ENCODE results near the gene TFR2. TPM values are rescaled to one million over a fixed set of nuclear protein-coding genes. Genes with fewer than 3 reads are reported as not detected.

TFR2 gene
- total and polyA plus RNA-seq, 9 of the 15 experiments (the other 6 are each of a cell fraction or from before 2014, with no cell fraction given): 3.8 to 123 (median 51.1) TPM

DNA sequence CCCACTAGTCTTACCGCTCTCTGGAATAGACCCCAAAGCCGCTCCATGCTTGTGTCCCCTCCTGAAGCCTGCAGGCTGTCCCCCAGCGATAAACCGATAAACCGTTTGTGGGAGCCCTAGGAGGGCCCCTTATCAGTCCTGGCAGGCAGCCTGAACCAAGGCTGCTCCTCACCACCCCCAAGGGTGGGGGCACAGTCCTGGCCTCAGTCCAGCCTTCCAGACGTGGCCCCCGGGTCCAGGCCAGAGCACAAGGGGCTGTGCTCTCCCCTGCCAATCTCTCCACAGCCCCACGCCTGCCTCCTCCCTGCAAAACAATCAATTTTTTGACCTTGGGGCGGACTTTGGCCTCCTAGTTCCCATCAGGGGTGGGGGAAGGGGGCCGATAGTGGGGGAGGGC is at the start of gene TFR2 (continued):
- TF ChIP-seq, protein P1, sequence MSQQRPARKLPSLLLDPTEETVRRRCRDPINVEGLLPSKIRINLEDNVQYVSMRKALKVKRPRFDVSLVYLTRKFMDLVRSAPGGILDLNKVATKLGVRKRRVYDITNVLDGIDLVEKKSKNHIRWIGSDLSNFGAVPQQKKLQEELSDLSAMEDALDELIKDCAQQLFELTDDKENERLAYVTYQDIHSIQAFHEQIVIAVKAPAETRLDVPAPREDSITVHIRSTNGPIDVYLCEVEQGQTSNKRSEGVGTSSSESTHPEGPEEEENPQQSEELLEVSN (IDR thresholded peaks at IDR 0.05; ENCODE audit: borderline replicate concordance in 1 of 2, extremely low read depth in 1 of 2, insufficient read depth in 1 of 2, insufficient read length in 1 of 2, low read depth in 1 of 2, low read length in 1 of 2, poor library complexity in 1 of 2, severe bottlenecking in 1 of 2): peak; percentile 14 to 26
- TF ChIP-seq, protein P2, sequence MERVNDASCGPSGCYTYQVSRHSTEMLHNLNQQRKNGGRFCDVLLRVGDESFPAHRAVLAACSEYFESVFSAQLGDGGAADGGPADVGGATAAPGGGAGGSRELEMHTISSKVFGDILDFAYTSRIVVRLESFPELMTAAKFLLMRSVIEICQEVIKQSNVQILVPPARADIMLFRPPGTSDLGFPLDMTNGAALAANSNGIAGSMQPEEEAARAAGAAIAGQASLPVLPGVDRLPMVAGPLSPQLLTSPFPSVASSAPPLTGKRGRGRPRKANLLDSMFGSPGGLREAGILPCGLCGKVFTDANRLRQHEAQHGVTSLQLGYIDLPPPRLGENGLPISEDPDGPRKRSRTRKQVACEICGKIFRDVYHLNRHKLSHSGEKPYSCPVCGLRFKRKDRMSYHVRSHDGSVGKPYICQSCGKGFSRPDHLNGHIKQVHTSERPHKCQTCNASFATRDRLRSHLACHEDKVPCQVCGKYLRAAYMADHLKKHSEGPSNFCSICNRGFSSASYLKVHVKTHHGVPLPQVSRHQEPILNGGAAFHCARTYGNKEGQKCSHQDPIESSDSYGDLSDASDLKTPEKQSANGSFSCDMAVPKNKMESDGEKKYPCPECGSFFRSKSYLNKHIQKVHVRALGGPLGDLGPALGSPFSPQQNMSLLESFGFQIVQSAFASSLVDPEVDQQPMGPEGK (CRISPR knock-in tag; IDR thresholded peaks at IDR 0.05; ENCODE audit: borderline replicate concordance): no peak
- TF ChIP-seq, protein P3, sequence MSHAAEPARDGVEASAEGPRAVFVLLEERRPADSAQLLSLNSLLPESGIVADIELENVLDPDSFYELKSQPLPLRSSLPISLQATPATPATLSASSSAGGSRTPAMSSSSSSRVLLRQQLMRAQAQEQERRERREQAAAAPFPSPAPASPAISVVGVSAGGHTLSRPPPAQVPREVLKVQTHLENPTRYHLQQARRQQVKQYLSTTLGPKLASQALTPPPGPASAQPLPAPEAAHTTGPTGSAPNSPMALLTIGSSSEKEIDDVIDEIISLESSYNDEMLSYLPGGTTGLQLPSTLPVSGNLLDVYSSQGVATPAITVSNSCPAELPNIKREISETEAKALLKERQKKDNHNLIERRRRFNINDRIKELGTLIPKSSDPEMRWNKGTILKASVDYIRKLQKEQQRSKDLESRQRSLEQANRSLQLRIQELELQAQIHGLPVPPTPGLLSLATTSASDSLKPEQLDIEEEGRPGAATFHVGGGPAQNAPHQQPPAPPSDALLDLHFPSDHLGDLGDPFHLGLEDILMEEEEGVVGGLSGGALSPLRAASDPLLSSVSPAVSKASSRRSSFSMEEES (CRISPR knock-in tag; IDR thresholded peaks at IDR 0.05): no peak
- peak; percentile 88; the same call in 1 of the 2 replicates for TF ChIP-seq NCOA1 (IDR thresholded peaks at IDR 0.05; ENCODE audit: low read depth)
- no peak for TF ChIP-seq RBM39 (optimal IDR thresholded peaks at IDR 0.05; ENCODE audit: low read depth, low read length)
- no peak for TF ChIP-seq STAT5B (CRISPR knock-in tag; IDR thresholded peaks at IDR 0.05)
- TF ChIP-seq, protein P4, sequence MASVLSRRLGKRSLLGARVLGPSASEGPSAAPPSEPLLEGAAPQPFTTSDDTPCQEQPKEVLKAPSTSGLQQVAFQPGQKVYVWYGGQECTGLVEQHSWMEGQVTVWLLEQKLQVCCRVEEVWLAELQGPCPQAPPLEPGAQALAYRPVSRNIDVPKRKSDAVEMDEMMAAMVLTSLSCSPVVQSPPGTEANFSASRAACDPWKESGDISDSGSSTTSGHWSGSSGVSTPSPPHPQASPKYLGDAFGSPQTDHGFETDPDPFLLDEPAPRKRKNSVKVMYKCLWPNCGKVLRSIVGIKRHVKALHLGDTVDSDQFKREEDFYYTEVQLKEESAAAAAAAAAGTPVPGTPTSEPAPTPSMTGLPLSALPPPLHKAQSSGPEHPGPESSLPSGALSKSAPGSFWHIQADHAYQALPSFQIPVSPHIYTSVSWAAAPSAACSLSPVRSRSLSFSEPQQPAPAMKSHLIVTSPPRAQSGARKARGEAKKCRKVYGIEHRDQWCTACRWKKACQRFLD (CRISPR knock-in tag; IDR thresholded peaks at IDR 0.05): peak; percentile 65; the same call in 1 of the 2 replicates
- TF ChIP-seq GABPB1 (CRISPR knock-in tag; IDR thresholded peaks at IDR 0.05): no peak
- TF ChIP-seq RBM14 (IDR thresholded peaks at IDR 0.05; ENCODE audit: borderline replicate concordance, insufficient read depth, low read depth, low read length): no peak
- peak; percentile 54; the same call in 1 of the 2 replicates for TF ChIP-seq KHSRP (IDR thresholded peaks at IDR 0.05)
- TF ChIP-seq FOXM1 (IDR thresholded peaks at IDR 0.05; ENCODE audit: low read depth): peak; percentile 91
- TF ChIP-seq FOXM1 (CRISPR knock-in tag; IDR thresholded peaks at IDR 0.05; ENCODE audit: low read depth): no peak
- peak; percentile 33 for TF ChIP-seq TBP (optimal IDR thresholded peaks at IDR 0.05; ENCODE audit: low read depth, low read length)
- peak; percentile 98 for TF ChIP-seq GATA2 (CRISPR knock-in tag; IDR thresholded peaks at IDR 0.05)
- TF ChIP-seq ZNF224 (CRISPR knock-in tag; IDR thresholded peaks at IDR 0.05): no peak
- no peak for TF ChIP-seq ZNF551 (CRISPR knock-in tag; IDR thresholded peaks at IDR 0.05)
- peak; percentile 93 for TF ChIP-seq STAT5A (IDR thresholded peaks at IDR 0.05; ENCODE audit: borderline replicate concordance, low read length)
- peak; percentile 77; the same call in 1 of the 2 replicates for TF ChIP-seq ZNF583 (CRISPR knock-in tag; IDR thresholded peaks at IDR 0.05)
- no peak for TF ChIP-seq PURB (CRISPR knock-in tag; IDR thresholded peaks at IDR 0.05; ENCODE audit: low read depth)
- TF ChIP-seq, protein P5, sequence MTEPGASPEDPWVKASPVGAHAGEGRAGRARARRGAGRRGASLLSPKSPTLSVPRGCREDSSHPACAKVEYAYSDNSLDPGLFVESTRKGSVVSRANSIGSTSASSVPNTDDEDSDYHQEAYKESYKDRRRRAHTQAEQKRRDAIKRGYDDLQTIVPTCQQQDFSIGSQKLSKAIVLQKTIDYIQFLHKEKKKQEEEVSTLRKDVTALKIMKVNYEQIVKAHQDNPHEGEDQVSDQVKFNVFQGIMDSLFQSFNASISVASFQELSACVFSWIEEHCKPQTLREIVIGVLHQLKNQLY (CRISPR knock-in tag; conservative IDR thresholded peaks at IDR 0.05): no peak
- TF ChIP-seq, protein P6, sequence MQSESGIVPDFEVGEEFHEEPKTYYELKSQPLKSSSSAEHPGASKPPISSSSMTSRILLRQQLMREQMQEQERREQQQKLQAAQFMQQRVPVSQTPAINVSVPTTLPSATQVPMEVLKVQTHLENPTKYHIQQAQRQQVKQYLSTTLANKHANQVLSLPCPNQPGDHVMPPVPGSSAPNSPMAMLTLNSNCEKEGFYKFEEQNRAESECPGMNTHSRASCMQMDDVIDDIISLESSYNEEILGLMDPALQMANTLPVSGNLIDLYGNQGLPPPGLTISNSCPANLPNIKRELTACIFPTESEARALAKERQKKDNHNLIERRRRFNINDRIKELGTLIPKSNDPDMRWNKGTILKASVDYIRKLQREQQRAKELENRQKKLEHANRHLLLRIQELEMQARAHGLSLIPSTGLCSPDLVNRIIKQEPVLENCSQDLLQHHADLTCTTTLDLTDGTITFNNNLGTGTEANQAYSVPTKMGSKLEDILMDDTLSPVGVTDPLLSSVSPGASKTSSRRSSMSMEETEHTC (IDR thresholded peaks at IDR 0.05): 0 out of 2 replicates have a peak, but pooled peaks have one; percentile 53

All from K562 (cell line).